ENCODE data around the gene PEX13. TPM values are rescaled to one million over a fixed set of nuclear protein-coding genes. Genes with fewer than 3 reads are reported as not detected.

PEX13 gene
- total RNA-seq, 2 experiments from 2014 or later = 18.9 to 27.6 TPM

DNA sequence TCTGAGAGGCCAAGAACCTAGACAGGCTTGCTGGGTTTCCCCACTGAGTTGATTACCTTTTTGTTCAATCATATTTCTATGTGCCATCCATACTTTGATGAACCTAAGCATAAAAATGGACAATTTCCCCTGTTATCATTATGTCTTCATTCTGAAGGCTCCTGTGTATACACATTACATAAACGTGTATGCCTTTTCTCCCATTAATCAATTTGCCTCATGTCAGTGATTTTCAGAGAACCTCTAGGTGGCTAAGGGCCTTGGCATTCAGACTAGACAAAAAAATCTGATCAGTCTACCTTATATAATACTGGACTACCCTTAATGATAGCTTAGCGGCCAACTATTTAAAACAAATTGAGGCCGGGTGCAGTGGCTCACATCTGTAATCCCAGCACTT is 4.1 kb upstream of the PEX13 start:
- POLR2A ChIA-PET = no interaction called here
- Histone ChIP-seq H3K4me2 (ENCODE audit: low read length) (no peak overlapping the region), H3K4me3 (ENCODE audit: low read depth, low read length, poor library complexity, severe bottlenecking) (no peak overlapping the region), H3K9me3 (ENCODE audit: low read length) (no peaks in the 10 kb centered on the region), H3K36me3 (ENCODE audit: insufficient read depth, low read length) (no peaks in the 10 kb centered on the region), H2AFZ (ENCODE audit: low read length) (no peak overlapping the region), H4K20me1 (ENCODE audit: insufficient read depth, low read length) (peaks cover 1% of the 10 kb centered on the region; the same call in 1 of the 2 replicates), H3K27ac (ENCODE audit: low read depth, low read length, poor library complexity, severe bottlenecking) (no peak overlapping the region), H3K9me2 (ENCODE audit: insufficient read depth, low read length) (no peaks in the 10 kb centered on the region), H3K79me2 (ENCODE audit: insufficient read depth, low read depth, low read length) (peaks cover 21% of the 10 kb centered on the region), H3K4me1 (ENCODE audit: insufficient read depth, low read length, poor library complexity, severe bottlenecking) (peaks cover 12% of the 10 kb centered on the region)
- intact Hi-C loops (cut with micrococcal nuclease; ENCODE audit: unreplicated experiment) = no loop called here
- BruUV-seq (replicated peaks) = no TSS peak
- CTCF ChIA-PET (ENCODE audit: unreplicated experiment) = no interaction called here
- DNase-seq (ENCODE audit: low spot score) = no peak
- TF ChIP-seq, protein P1, sequence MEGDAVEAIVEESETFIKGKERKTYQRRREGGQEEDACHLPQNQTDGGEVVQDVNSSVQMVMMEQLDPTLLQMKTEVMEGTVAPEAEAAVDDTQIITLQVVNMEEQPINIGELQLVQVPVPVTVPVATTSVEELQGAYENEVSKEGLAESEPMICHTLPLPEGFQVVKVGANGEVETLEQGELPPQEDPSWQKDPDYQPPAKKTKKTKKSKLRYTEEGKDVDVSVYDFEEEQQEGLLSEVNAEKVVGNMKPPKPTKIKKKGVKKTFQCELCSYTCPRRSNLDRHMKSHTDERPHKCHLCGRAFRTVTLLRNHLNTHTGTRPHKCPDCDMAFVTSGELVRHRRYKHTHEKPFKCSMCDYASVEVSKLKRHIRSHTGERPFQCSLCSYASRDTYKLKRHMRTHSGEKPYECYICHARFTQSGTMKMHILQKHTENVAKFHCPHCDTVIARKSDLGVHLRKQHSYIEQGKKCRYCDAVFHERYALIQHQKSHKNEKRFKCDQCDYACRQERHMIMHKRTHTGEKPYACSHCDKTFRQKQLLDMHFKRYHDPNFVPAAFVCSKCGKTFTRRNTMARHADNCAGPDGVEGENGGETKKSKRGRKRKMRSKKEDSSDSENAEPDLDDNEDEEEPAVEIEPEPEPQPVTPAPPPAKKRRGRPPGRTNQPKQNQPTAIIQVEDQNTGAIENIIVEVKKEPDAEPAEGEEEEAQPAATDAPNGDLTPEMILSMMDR (conservative IDR thresholded peaks at IDR 0.05; ENCODE audit: low read length) = no peak
- no peak for TF ChIP-seq EZH2phosphoT487 (IDR thresholded peaks at IDR 0.05; ENCODE audit: borderline replicate concordance, low read depth, low read length)

DNA sequence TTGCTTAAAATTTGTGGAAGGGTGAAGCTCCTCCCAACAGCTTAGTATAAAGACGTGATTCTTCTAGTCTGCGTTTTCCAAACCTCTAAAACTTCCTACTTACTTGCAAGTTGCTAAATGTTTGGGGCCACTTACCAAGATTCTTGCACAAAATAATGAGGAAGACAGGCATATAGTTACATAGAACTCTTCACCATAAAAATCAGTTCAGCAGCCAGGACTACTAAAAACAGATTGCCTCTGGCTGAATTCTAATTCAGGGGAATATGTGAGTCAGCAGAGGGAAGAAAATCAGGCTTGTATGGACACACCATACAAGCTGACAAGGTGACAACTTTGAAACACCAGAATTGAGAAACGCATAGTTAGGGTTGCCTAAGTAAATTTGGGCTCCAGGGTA is 2.8 kb upstream of the PEX13 start:
- intact Hi-C loops (cut with micrococcal nuclease; ENCODE audit: unreplicated experiment) = loop anchor here (5.0 kb wide), 1 partner anchor 523 kb away; the partner anchor contains the start of gene XPO1
- Histone ChIP-seq H4K20me1 (ENCODE audit: insufficient read depth, low read length) (peaks cover 6% of the 10 kb centered on the region; the same call in 1 of the 2 replicates), H3K4me2 (ENCODE audit: low read length) (no peak overlapping the region), H3K4me1 (ENCODE audit: insufficient read depth, low read length, poor library complexity, severe bottlenecking) (peaks cover 21% of the 10 kb centered on the region), H2AFZ (ENCODE audit: low read length) (no peak overlapping the region), H3K4me3 (ENCODE audit: low read depth, low read length, poor library complexity, severe bottlenecking) (no peak overlapping the region), H3K9me3 (ENCODE audit: low read length) (no peaks in the 10 kb centered on the region), H3K27ac (ENCODE audit: low read depth, low read length, poor library complexity, severe bottlenecking) (no peak overlapping the region), H3K36me3 (ENCODE audit: insufficient read depth, low read length) (peaks cover 2% of the 10 kb centered on the region), H3K79me2 (ENCODE audit: insufficient read depth, low read depth, low read length) (peaks cover 35% of the 10 kb centered on the region), H3K9me2 (ENCODE audit: insufficient read depth, low read length) (no peaks in the 10 kb centered on the region)
- no peak for DNase-seq (ENCODE audit: low spot score)
- TF ChIP-seq, protein P1 (conservative IDR thresholded peaks at IDR 0.05; ENCODE audit: low read length) = no peak
- TF ChIP-seq EZH2phosphoT487 (IDR thresholded peaks at IDR 0.05; ENCODE audit: borderline replicate concordance, low read depth, low read length) = no peak
- POLR2A ChIA-PET = no interaction called here
- no TSS peak for BruUV-seq (replicated peaks)
- CTCF ChIA-PET (ENCODE audit: unreplicated experiment) = no interaction called here

DNA sequence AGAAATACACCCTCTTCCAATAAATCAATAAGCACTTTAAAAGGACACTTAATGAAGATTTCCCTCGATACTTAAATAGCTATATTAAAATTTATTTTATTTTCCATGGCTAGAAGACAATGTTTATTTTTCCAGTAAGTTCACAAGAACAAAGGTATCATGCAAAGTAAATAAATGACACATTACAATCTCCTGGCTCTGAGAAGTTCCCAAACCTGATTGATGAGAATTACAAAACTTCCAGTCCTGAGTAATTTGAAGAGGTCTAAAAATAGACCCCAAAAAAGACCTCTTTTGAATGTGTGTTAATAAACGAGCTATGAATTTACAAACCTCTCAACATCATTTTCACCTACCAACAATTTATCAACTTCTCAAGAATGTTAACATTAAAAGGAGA is 1.5 kb upstream of the PEX13 start:
- POLR2A ChIA-PET = interaction anchor here (0.6 to 1.4 kb wide), 3 partner anchors 10 to 585 kb away, joined by 3 read pairs; no protein-coding TSS in a partner anchor
- intact Hi-C loops (cut with micrococcal nuclease; ENCODE audit: unreplicated experiment) = loop anchor here (2.0 to 5.0 kb wide), 2 partner anchors 161 to 521 kb away; partner anchors contain the start of gene XPO1
- H3K79me2 ChIP-seq (ENCODE audit: insufficient read depth, low read depth, low read length) = peaks cover 47% of the 10 kb centered on the region
- H3K27ac ChIP-seq (ENCODE audit: low read depth, low read length, poor library complexity, severe bottlenecking) = no peak overlapping the region
- CTCF ChIA-PET (ENCODE audit: unreplicated experiment) = no interaction called here
- no peaks in the 10 kb centered on the region for H3K9me3 ChIP-seq (ENCODE audit: low read length)
- H3K36me3 ChIP-seq (ENCODE audit: insufficient read depth, low read length) = peaks cover 12% of the 10 kb centered on the region
- BruUV-seq (replicated peaks) = no TSS peak
- no peak for DNase-seq (ENCODE audit: low spot score)
- H4K20me1 ChIP-seq (ENCODE audit: insufficient read depth, low read length) = peaks cover 6% of the 10 kb centered on the region; the same call in 1 of the 2 replicates
- TF ChIP-seq EZH2phosphoT487 (IDR thresholded peaks at IDR 0.05; ENCODE audit: borderline replicate concordance, low read depth, low read length) = no peak
- TF ChIP-seq, protein P1 (conservative IDR thresholded peaks at IDR 0.05; ENCODE audit: low read length) = no peak
- H3K4me3 ChIP-seq (ENCODE audit: low read depth, low read length, poor library complexity, severe bottlenecking) = peak overlapping the region; percentile 89
- H2AFZ ChIP-seq (ENCODE audit: low read length) = no peak overlapping the region; the same call in 1 of the 2 replicates
- peak overlapping the region; percentile 95 for H3K4me2 ChIP-seq (ENCODE audit: low read length)
- no peaks in the 10 kb centered on the region for H3K9me2 ChIP-seq (ENCODE audit: insufficient read depth, low read length)
- H3K4me1 ChIP-seq (ENCODE audit: insufficient read depth, low read length, poor library complexity, severe bottlenecking) = peaks cover 22% of the 10 kb centered on the region

All from OCI-LY7 (cell line).